ELR (cell line): ENCODE results near the gene KYAT1.
"Not testable (repeated sequence)": the region's sequence is repeated elsewhere in the genome, so short reads cannot be mapped to it uniquely, and the experiment has no call there.

Experiments
- DNase-seq: peaks from one replicate; pipeline ENCODE4 v3.0.0-alpha.2; 2015; ENCODE audit warnings: low read depth

The KYAT1 gene

GRCh38 chr9:128885376-128885775 lies 3.6 kb upstream of the KYAT1 start:
- no peak for DNase-seq

- DNase-seq, result no peak
Measured at GRCh38 chr9:128884164-128884563, 2.4 kb upstream of the KYAT1 start.

GRCh38 chr9:128882677-128883603 lies 1.2 kb upstream of the KYAT1 start:
- peak; percentile 30 for DNase-seq

GRCh38 chr9:128877852-128878251 lies 3.9 kb downstream of the KYAT1 start:
- no peak for DNase-seq

- not testable (repeated sequence) for DNase-seq
Measured at GRCh38 chr9:128870941-128871265, 10.8 kb downstream of the KYAT1 start.

- no peak for DNase-seq
Measured at GRCh38 chr9:128870128-128870940, 11.4 kb downstream of the KYAT1 start.

DNA sequence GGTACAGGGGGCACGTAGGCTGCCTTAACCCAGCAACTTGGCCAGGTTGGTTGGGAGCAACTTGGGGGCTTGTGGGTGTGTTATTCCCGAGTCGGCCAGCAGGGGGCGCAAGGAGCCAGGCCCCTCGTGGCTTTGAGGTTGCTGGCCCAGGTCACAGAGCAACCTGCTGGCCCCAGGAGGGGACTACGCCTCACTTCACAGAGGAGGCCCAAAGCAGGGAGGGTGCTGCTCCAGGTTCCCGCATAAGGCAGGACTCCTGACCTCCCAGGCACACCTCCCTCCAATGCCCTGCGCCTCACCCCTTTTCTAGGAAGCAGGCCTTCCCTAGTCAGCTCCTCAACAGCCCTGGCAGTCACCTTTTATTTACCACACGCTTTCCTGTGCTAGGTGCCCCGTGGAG lies 18.1 kb downstream of the KYAT1 start:
- DNase-seq, result peak; percentile 78

GRCh38 chr9:128862401-128862851 lies 19.3 kb downstream of the KYAT1 start:
- no peak for DNase-seq

GRCh38 chr9:128861501-128861900 lies 20.2 kb downstream of the KYAT1 start:
- DNase-seq, result no peak

- DNase-seq, result no peak
Measured at GRCh38 chr9:128860937-128861336, 20.8 kb downstream of the KYAT1 start.

DNA sequence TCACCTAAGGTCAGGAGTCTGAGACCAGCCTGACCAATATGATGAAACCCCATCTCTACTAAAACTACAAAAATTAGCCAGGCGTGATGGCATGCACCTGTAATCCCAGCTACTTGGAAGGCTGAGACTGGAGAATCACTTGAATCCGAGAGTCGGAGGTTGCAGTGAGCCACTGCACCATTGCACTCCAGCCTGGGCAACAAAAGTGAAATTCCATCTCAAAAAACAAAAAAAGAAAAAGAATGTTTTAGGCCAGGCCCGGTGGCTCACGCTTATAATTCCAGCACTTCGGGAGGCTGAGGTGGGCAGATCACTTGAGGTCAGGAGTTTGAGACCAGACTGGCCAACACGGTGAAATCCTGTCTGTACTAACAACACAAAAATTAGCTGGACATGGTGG lies 23.3 kb downstream of the KYAT1 start:
- not testable (repeated sequence) for DNase-seq

DNA sequence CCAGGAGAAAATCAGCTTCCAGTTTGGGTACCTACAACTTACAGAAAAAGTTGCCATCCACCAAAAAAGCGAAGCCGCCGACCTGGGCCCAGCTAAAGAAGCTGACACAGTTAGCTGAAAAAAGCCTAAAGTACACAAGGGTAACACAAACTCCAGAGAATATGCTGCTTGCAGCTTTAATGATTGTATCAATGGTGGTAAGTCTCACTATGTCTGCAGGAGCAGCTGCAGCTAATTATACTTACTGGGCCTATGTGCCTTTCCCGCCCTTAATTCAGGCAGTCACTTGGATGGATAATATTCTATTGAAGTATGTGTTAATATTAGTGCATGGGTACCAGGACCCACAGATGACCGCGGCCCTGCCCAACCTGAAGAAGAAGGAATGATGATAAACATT lies 27.3 kb downstream of the KYAT1 start:
- DNase-seq, result not testable (repeated sequence)

DNA sequence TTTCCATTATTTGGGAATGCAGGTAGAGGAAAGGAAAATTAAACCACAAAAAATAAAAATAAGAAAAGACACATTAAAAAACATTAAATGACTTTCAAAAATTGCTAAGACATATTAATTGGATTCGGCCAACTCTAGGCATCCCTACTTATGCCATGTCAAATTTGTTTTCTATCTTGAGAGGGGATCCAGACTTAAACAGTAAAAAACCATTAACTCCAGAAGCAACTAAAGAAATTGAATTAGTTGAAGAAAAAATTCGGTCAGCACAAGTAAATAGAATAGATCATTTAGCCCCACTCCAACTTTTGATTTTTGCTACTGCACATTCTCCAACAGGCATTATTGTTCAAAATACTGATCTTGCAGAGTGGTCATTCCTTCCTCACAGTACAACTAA lies 29.1 kb downstream of the KYAT1 start:
- not testable (repeated sequence) for DNase-seq

DNA sequence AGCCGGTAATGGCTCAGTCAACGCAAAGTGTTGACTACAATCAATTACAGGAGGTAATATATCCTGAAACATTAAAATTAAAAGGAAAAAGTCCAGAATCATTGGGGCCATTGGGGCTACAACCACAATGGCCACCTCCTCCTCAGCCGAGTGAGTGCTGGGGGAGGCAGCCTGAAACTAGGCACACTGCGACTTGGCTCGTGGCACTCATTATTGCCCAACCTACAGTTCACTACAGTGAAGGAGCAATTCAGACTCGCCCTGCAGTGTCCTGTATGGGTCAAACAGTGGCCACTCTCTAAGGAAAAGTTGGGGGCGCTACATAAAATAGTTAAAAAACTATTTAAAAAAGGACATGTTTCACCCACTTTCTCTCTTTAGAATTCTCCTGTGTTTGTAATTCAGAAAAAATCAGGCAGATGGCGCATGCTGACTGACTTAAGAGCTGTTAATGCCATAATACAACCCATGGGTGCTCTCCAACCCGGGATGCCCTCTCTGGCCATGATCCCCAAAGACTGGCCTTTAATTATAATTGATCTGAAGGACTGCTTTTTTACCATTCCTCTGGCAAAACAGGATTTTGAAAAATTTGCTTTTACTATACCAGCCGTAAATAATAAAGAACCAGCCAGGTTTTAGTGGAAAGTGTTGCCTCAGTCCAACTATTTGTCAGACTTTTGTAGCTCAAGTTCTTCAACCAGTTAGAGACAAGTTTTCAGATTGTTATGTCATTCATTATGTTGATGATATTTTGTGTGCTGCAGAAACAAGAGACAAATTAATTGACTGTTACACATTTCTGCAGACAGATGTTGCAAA lies 29.8 kb downstream of the KYAT1 start:
- DNase-seq, result peak; percentile 77

DNA sequence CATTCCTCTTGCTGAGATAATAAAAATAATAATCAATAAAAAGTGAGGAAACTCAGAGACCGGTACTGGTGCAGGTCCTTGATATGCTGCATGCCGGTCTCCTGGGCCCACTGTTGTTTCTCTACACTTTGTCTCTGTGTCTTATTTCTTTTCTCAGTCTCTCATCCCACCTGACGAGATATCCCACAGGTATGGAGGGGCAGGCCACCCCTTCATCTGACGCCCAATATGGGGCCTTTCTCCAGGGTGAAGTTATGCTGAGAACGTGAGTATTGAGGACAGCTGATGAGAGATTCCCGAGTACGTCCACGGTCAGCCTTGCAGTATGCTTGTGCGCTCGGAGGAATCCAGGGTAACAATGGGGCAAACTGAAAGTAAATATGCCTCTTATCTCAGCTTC lies 30.7 kb downstream of the KYAT1 start:
- not testable (repeated sequence) for DNase-seq

- DNase-seq, result no peak
Measured at GRCh38 chr9:128847803-128848202, 33.9 kb downstream of the KYAT1 start.

DNA sequence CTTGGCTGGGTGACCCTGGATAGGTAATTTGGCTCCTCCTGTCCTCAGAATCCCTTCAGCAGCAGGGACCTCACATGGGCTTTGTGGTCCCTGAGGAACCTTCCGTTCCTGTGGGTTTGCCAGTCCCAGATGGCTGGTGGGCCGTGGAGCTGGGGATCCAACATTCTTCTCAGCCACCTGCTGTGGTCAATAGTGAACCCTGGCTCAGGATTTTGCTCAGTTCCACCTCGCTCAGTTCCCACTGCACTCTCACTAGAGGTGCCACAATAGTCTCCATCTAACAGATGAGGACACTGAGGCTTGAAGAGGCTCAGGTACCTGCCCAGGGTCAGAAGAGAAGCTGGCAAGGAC lies 35.1 kb downstream of the KYAT1 start:
- DNase-seq, result no peak

- DNase-seq, result no peak
Measured at GRCh38 chr9:128845186-128845931, 36.4 kb downstream of the KYAT1 start.

DNA sequence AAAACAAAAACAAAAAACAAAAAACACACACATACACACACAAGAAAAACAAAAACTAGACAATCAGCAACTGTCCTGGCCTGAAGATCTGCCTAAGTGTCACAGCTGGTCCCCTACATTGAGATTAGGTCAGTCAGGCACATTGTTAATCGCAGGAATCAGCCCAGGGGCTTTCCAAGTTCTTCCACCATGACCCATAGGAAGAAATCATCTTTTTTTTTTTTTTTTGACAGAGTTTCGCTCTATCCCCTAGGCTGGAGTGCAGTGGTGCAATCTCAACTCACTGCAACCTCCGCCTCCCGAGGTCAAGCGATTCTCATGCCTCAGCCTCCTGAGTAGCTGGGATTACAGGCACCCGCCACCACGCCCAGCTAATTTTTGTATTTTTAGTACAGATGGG lies 38.6 kb downstream of the KYAT1 start:
- DNase-seq, result not testable (repeated sequence)

GRCh38 chr9:128841694-128842492 lies 39.9 kb downstream of the KYAT1 start:
- no peak for DNase-seq

GRCh38 chr9:128840524-128840923 lies 41.2 kb downstream of the KYAT1 start:
- DNase-seq, result no peak
